Measurements from ENCODE around the gene RFTN2.
"Not testable (repeated sequence)": the region's sequence is repeated elsewhere in the genome, so short reads cannot be mapped to it uniquely, and the experiment has no call there.

Gene RFTN2, protein sequence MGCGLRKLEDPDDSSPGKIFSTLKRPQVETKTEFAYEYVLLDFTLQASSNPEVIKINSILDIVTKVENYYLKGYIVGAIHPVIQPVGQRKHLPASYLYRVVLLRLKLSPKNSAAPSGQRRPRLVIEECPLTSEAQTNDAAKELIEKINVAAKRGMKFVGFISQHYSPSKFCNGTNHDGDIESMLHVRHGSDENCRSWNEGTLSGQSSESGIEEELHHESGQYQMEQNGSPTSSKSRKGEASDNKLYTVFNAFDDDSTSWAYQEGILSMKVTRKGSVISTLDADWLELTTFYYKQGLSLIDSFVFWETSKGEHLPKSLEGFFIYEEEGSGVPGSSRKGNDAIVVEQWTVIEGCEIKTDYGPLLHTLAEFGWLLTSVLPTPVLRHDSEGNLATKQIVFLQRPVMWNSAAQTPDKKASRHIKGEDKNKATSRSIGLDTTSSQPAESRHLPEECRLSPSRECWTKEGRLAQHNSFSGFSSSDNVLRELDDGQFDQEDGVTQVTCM

DNA sequence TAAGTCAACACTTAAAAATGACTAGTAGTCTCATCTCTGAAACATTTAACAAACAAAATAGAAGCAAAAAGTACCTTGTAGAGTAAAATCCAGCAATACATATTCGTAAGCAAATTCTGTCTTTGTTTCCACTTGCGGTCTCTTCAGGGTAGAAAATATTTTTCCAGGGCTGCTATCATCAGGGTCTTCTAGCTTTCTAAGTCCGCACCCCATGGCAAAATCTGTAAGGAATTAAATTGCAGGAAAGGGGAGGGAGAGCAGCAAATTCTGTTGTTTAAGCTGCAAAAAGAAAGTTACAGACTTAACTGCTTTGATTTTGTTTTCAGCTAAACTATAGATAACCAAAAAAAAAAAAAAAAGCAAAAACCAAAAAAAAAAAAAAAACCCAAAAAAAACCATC is at the start of gene RFTN2:
Gene RFTN2, minus strand, starts transcription at position 342 of the 400 bp plus-strand sequence. Its CDS starts 129 bp downstream, at position 213.
- DNase-seq, result no peak

DNA sequence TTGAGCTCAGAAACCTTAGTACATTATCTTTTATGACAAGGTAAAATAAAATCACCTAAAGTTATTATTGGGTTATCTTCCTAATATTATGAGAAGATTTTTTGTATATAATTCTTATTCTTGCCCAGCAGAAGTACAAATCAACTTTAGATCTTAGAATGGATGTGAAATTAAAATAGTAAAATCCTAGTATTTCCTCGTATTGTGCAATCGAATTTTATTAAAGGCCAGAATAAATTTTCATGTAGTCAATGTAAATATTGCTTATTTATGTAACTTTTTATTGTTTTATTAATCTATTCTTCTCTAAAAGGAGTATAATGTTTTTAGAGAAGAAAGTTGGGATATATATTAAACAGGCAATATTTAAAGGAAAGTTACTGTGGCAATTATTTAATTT is 42.5 kb upstream of the RFTN2 start:
- no peak for DNase-seq

DNA sequence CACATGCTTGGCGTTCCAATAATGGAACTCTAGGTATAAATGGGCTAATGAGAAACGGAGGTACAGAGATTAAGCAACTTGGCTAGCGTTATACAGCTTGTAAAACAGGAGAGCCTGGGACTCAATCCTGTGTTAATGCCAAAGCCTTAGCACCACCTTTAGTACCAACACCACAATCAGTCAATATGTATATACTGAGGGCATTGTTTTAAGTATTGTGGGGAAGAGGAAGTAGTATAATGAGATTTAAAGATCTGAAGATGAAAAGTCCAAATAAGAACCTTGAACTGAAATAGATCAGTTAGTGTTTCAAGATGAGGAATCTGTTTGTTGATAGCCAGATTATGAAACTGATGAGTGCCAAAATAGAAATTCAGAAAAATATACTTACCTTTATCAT is 37.9 kb upstream of the RFTN2 start:
- no peak for DNase-seq

DNA sequence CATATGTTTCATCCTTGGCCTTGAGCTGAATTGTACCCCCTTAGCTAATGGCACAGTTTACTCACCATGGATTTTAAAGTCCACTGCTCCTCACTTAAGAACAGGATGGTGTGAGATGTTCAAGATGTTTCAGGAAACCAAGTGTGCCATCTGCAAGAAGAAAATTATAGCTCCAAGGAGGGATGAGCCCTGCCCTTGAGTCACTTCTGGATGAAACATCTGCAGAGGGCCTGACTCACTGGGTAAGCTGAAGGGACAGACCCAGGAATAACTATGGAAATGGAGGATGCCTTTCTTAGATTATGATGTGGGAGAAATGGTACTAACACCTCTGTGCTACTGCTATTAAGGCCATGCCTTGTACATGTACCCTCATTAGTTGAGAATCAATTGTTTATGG is 36.2 kb upstream of the RFTN2 start:
- no peak for DNase-seq

DNA sequence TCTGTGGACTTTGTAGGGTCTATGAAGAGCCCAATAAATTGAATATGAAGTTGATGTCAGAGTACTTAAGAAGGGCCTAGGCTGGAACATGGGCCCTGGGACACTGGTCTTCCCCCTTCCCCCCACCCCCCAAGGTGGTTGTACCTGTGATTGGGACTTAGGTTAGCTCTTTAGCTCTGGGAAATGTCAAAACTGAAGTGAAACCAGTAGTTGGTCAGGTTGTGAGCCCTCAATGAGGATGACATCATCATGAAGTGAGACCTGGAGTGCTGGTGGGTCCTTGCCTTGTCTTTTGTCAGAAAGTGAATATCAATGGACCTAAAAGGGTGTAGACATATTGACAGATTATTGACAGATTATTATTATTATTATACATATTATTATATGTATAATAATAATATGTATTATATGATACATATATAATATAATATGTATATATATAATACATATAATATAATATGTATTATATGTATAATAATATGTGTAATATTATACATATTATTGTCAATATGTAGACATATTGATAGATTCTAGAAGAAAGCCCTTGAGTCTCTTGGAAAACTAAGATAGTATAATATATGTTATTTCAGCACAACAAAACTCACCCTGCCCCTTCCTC is 35.1 kb upstream of the RFTN2 start:
- no peak for DNase-seq

DNA sequence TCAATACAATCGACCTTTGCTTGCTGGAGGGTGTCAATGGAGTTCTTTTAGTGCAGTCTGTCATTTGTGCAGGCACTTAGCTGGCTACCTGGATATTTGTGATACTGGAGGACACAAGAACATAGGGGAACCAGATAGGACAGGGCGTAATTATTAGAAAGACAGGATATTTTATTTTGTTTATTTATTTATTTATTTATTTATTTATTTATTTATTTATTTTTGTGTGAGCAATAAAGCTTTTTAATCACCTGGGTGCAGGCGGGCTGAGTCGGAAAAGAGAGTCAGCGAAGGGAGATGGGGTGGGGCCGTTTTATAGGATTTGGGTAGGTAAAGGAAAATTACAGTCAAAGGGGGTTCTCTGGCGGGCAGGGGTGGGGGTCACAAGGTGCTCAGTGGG is 33.8 kb upstream of the RFTN2 start:
- DNase-seq, result not testable (repeated sequence)

DNA sequence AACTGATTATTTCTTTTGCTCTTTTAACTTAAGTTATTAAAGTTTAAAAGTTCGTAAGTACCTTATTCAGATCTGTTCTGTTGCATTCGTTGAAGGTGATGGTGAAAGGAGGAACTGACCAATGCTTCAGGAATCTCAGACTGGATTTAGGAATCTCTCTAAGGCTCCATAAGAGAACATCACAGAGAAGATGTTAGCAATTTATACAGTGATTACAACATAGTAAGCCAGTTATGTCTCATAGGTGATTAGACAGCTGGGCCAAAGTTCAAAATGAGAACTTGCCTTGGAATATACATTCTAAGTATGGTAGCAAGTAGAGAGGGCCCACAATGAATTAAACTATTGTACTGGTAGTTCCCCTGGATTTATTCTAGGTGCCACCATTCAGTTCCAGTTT is 32.9 kb upstream of the RFTN2 start:
- no peak for DNase-seq

DNA sequence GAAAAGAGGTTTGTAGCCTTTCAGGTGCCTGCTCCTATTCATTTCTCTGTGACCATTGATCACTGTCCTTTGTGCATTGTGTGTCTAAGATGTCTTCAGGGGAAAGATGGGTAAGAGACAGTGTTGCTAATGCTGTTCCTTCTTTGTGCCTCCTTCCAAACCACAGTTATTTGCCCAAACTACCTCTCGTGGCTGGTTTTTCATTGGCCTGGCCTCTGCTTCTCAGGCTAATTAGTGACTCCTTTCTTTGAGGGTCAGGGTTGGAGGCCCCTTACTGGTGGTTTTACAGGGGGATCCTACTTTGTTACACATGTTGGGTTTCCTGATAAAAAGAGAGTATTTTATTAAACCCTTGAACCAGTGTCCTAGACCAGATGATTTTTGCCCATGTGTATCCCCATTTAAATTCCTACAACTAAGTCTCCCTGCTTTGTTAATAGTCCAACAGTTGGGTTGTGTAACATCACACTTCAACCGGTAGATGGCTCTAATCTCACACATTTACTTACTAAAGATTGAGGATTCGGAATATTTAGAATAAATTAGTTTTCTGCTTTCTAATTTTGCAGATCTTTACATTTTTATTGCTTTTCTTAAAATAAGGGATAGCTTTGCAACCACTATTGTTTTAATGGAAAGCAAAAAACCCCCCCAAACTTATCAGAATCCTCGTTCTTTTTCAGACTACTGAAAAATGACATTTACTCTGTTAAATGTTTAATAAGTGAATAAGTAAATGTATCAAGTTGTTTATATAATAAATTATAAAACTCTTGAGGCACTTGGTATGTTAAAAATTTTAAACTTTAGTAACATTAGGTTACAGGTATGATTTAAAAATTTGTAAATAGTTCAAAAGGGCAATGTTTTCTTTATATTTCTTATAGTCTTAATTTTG is 32.2 kb upstream of the RFTN2 start:
- peak; percentile 3 for DNase-seq

DNA sequence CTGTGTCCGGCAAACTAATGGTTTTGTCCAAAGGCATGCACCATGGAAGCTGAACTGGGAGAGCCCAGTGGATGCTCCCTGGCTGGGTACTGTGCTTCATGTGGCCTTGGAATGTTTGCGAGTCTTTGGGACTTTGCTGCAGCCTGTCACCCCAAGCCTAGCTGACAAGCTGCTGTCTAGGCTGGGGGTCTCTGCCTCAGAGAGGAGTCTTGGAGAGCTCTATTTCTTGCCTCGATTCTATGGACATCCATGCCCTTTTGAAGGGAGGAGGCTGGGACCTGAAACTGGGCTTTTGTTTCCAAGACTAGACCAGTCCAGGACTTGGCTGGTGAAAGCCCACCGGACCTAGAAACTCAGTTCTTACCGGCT is 31.4 kb upstream of the RFTN2 start:
- DNase-seq, result no peak

DNA sequence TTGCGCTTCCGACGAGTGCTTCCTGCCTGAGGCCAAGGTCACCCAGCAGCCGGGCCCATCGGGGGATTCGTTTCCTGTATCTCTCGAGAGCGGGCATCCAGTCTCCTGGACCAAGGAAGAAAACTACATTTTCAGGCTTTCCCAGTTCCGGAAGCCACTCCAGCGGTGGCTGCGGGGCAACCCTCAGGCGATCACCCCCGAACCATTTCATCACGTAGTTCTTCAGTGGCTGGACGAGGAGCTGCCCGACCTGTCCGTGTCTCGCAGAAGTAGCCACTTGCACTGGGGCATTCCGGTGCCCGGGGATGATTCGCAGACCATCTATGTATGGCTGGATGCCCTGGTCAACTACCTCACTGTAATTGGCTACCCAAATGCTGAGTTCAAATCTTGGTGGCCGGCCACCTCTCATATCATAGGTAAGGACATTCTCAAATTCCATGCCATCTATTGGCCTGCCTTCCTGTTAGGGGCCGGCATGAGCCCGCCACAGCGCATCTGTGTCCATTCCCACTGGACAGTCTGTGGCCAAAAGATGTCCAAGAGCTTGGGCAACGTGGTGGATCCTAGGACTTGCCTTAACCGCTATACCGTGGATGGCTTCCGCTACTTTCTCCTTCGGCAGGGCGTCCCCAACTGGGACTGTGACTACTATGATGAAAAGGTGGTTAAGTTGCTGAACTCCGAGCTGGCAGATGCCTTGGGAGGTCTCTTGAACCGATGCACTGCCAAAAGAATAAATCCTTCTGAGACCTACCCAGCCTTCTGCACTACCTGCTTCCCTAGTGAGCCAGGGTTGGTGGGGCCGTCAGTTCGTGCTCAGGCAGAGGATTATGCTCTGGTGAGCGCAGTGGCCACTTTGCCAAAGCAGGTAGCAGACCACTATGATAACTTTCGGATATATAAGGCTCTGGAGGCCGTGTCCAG is 30.8 kb upstream of the RFTN2 start:
- DNase-seq, result peak; percentile 9

DNA sequence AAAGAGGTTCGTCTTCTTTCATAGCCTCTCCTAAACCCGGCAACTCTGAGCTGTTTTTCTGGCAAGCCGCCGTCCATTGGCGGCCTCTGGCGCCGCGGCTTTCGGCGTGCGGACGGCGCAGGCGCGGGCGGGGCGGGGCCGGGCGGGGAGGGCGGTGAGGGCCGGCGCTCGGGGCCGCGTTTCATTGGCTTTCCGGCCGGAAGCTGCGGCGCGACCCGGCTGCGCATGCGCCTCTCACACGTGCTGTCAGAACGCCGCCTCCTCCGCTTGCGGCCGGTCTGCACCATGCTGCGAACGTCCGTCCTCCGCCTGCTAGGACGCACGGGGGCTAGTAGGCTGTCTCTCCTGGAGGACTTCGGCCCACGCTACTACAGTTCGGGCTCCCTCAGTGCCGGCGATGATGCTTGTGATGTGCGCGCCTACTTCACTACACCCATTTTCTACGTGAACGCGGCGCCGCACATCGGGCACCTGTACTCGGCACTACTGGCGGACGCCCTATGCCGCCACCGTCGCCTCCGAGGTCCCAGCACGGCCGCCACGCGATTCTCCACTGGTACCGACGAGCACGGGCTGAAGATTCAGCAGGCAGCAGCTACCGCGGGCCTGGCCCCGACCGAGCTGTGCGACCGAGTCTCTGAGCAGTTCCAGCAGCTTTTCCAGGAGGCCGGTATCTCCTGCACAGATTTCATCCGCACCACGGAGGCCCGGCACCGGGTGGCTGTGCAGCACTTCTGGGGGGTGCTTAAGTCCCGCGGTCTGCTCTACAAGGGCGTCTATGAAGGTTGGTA is 29.9 kb upstream of the RFTN2 start, which contains the start of gene MARS2:
Gene MARS2, plus strand, starts transcription at position 249 of the 791 bp plus-strand sequence. Its CDS starts 37 bp downstream, at position 286.
- DNase-seq, result peak; percentile 95

DNA sequence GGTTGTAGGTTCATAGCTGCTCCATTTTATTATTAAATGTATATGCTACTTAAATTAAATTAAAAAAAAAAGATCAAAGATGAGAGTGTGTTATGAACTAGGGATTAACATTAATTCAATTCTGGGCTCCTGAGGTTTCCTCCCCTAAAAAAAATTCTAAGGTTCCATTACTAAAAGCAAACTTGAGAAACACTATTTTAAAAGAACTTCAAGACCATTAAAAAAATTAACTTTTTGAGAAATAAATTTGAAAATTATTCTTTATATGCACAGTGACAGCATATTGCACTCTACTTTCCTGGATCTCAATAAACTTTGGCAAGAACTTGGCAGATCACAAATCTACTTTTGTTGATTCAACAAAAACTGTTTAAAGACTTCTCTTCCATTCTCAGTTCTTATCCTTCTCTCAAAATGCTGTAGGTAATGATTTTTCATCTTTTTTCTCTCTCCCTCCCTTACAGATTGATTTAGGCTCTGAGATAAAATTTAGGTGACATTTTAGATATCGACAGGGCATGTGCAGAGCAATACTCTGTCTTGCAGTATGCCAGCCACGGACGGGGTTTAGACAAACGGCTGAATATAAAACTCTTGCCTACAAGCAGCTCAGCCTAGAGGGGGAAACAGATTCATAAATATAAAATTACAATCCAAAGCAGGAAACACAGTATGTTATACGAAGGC is 29.2 kb upstream of the RFTN2 start:
- DNase-seq, result no peak

DNA sequence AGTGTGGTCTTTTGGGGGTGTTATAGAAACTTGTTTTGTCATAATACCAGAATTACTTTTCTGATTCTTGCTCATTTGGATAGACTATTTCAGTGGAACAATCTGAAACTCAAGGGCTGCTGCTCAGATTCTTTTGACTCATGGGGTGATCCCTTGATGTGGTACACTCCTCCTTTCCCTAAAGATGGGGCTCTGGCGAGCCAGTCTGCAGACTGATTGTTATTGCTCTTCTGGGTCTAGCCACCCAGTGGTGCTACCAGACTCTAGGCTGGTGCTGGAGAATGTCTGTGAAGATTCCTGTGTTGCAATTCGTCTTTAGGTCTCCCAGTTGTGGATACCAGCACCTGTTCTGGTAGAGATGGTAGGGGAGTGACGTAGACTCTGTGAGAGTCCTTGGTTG is 25.6 kb upstream of the RFTN2 start:
- DNase-seq, result no peak

DNA sequence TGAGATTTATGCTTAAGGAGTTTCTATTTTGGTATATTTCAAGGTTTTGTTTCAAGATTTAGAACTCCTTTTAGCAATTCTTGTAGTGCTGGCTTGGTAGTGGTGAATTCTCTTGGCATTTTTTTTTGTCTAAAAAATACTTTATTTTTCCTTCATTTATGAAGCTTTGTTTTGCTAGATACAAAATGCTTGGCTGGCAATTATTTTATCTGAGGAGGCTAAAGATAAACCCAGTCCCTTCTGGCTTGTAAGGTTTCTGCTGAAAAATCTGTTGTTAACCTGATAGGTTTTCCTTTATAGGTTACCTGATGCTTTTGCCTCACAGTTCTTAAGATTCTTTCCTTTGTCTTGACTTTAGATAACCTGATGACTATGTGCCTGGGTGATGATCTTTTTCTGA is 24.3 kb upstream of the RFTN2 start:
- DNase-seq, result not testable (repeated sequence)

DNA sequence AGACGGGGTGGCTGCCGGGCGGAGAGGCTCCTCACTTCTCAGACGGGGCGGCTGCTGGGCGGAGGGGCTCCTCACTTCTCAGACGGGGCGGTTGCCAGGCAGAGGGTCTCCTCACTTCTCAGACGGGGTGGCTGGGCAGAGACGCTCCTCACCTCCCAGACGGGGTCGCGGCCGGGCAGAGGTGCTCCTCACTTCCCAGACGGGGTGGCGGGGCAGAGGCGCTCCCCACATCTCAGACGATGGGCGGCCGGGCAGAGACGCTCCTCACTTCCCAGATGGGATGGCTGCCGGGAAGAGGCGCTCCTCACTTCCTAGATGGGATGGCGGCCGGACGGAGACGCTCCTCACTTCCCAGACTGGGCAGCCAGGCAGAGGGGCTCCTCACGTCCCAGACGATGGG is 21.2 kb upstream of the RFTN2 start:
- not testable (repeated sequence) for DNase-seq

DNA sequence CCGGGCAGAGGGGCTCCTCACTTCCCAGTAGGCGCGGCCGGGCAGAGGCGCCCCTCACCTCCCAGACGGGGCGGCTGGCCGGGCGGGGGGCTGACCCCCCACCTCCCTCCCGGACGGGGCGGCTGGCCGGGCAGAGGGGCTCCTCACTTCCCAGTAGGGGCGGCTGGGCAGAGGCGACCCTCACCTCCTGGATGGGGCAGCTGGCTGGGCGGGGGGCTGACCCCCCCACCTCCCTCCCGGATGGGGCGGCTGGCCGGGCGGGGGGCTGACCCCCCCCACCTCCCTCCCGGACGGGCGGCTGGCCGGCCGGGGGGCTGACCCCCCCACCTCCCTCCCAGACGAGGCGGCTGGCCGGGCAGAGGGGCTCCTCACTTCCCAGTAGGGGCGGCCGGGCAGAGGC is 20.6 kb upstream of the RFTN2 start:
- DNase-seq, result not testable (repeated sequence)

DNA sequence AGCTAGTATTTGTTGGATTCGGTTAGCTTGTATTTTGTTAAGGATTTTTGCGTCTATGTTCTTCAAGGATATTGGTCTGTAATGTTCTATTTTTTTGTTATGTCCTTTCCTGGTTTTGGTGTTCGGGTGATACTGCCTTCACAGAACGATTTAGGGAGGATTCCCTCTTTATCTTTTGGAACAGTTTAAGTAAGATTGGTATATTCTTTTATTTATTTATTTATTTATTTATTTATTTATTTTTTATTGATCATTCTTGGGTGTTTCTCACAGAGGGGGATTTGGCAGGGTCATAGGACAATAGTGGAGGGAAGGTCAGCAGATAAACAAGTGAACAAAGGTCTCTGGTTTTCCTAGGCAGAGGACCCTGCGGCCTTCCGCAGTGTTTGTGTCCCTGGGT is 19.8 kb upstream of the RFTN2 start:
- DNase-seq, result not testable (repeated sequence)

DNA sequence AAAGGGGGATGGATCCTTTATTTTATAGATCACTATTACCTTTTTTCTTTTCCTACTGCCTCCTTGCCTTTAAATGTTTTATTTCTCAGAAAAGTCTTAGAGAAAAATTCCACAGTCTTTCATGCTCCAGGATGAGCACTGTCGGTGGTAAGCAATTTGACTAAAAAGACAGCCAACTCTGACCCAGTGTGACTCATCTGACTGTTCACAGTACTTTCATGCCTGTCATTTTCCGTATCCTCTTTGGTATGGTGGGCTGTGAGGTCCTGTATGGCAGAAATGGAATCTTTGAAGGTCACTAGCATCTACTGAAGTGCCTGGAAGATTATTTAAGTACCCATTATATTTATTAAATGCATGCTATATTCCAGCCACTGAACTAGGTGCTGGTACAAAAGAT is 2.1 kb upstream of the RFTN2 start:
- DNase-seq, result no peak

DNA sequence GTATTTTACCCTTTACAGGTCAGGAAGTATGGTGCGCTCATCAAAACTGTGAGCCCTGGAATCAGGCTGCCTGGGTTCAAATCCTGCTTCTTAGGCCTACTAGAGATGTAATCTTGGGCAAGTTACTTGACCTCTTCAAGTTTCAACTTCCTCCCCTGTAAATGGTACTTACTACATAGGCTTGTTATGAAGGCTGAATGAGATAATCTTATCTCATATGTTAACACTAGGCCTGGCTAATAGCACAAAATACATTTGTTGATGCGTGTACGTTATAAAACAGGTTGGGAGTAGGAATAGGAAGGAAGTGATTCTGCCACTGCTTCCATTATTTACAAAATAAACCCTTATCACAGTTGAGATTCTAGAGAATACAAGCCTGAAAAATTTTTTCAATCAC is 1.7 kb upstream of the RFTN2 start:
- no peak for DNase-seq

DNA sequence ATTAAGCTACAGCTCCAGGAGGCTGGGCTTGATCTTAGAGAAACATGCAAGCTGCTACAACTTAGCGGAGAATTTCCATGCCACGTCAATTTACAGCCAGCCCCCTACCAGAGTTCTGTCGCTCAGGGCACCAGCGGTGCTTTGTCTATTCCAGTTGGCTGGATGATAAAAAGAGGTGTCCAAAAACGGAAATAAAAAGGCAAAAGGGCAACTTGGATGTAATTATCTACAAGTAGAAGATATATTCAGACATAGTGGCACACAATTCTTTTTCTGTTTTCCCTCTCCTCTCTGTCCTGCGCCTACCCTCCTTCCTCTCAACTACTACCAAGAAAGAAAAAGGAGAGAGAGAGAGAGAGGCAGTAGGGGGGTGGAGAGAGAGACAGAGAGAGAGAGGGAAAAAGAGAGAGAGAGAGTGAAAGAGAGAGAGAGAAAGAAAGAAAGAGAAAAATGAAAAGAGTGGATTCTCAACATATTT is 363 bp upstream of the RFTN2 start:
- DNase-seq, result no peak

Measured in CD4-positive, alpha-beta T cell treated with Interleukin-6 for 4 hours (primary cell).